DND-41 (cell line): ENCODE measurements around the gene LRP6.

ENCODE experiments used
- EZH2 ChIP-seq: IDR thresholded peaks from 3 replicates; pipeline ENCODE4 v1.6.1; 2012; ENCODE audit warnings: borderline replicate concordance, low read depth, mild to moderate bottlenecking, moderate library complexity, low read length, inconsistent platforms; ENCODE audit not compliant: severe bottlenecking
- TF ChIP-seq, protein P1 (sequence below): IDR thresholded peaks from 2 replicates; pipeline ENCODE4 v1.5.1; 2012; ENCODE audit warnings: borderline replicate concordance, low read length, moderate library complexity, mild to moderate bottlenecking; ENCODE audit not compliant: poor library complexity, severe bottlenecking; ENCODE audit errors: extremely low read depth

- TF ChIP-seq, protein P1, sequence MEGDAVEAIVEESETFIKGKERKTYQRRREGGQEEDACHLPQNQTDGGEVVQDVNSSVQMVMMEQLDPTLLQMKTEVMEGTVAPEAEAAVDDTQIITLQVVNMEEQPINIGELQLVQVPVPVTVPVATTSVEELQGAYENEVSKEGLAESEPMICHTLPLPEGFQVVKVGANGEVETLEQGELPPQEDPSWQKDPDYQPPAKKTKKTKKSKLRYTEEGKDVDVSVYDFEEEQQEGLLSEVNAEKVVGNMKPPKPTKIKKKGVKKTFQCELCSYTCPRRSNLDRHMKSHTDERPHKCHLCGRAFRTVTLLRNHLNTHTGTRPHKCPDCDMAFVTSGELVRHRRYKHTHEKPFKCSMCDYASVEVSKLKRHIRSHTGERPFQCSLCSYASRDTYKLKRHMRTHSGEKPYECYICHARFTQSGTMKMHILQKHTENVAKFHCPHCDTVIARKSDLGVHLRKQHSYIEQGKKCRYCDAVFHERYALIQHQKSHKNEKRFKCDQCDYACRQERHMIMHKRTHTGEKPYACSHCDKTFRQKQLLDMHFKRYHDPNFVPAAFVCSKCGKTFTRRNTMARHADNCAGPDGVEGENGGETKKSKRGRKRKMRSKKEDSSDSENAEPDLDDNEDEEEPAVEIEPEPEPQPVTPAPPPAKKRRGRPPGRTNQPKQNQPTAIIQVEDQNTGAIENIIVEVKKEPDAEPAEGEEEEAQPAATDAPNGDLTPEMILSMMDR, result no peak
- TF ChIP-seq EZH2, result no peak
These were observed 60.0 kb downstream of the LRP6 start for GRCh38 chr12:12206776-12207388.
